Nephron (organoid): ENCODE results near the gene EFR3B.

Source experiments
- H3K27ac Mint-ChIP-seq, 3 experiments: 2 replicates each; pipeline ENCODE4 v1.8.0; 2020; ENCODE audit warnings: mixed read lengths in 3 of 3, mild to moderate bottlenecking in 2 of 3, moderate library complexity in 1 of 3
- H3K27me3 Mint-ChIP-seq: 2 replicates; pipeline ENCODE4 v1.8.0; 2021; ENCODE audit warnings: low read depth, mild to moderate bottlenecking, moderate library complexity, mixed read lengths
- H3K36me3 Mint-ChIP-seq: 2 replicates; pipeline ENCODE4 v1.8.0; 2020; ENCODE audit warnings: low read depth, mixed read lengths
- H3K4me1 Mint-ChIP-seq: 2 replicates; pipeline ENCODE4 v1.8.0; 2020; ENCODE audit warnings: mixed read lengths
- H3K4me3 Mint-ChIP-seq, 3 experiments: 2 replicates each; pipeline ENCODE4 v1.8.0; 2020; ENCODE audit warnings: mild to moderate bottlenecking in 3 of 3, mixed read lengths in 3 of 3, moderate library complexity in 2 of 3
- H3K9me3 Mint-ChIP-seq: 2 replicates; pipeline ENCODE4 v1.8.0; 2020; ENCODE audit warnings: mixed read lengths
- CTCF ChIP-seq, 3 experiments: fragments of 200-600 bp; sonication (generic); IDR thresholded peaks; one replicate each; pipeline ENCODE4 v1.5.0; 2021; ENCODE audit warnings: antibody characterized with exemption in 3 of 3; ENCODE audit not compliant: unreplicated experiment in 3 of 3

EFR3B gene

GRCh38 chr2:25184254-25184653 is 142.4 kb downstream of the EFR3B start:
- no peaks in the 10 kb centered on the region for H3K4me1 Mint-ChIP-seq
- H3K27me3 Mint-ChIP-seq = peaks cover 29% of the 10 kb centered on the region
- no peak overlapping the region for H3K4me3 Mint-ChIP-seq
- peaks cover 5% of the 10 kb centered on the region for H3K9me3 Mint-ChIP-seq
- no peaks in the 10 kb centered on the region for H3K36me3 Mint-ChIP-seq
- H3K27ac Mint-ChIP-seq = no peak overlapping the region
- no peak for TF ChIP-seq CTCF (IDR thresholded peaks at IDR 0.05; ENCODE audit: unreplicated experiment in 3 of 3)

- H3K9me3 Mint-ChIP-seq = no peaks in the 10 kb centered on the region
Observed at GRCh38 chr2:25187729-25188350, 146.0 kb downstream of the EFR3B start.

DNA sequence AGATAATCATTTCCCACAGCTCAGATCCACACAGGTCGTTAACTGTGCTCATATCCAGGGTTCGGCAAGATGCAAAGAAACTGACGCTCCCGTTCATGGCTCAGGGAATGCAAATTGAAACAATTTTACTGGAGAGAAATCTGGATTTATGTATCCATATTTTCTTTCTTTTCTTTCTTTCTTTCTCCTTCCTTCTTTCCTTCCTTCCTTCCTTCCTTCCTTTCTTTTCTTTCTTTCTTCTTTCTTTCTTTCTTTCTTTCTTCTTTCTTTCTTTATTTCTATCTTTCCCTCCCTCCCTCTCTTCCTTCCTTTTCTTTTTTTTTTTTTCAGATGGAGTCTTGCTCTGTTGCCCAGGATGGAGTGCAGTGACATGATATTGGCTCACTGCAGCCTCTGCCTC is 146.5 kb downstream of the EFR3B start:
- no peak overlapping the region for H3K27ac Mint-ChIP-seq
- no peak for TF ChIP-seq CTCF (IDR thresholded peaks at IDR 0.05; ENCODE audit: unreplicated experiment in 3 of 3)

More at GRCh38 chr2:25187729-25188350, 146.0 kb downstream of the EFR3B start:
- no peak for TF ChIP-seq CTCF (IDR thresholded peaks at IDR 0.05; ENCODE audit: unreplicated experiment in 3 of 3)
- Mint-ChIP-seq H3K27ac (no peak overlapping the region), H3K27me3 (peaks cover 32% of the 10 kb centered on the region), H3K4me1 (peaks cover 7% of the 10 kb centered on the region), H3K4me3 (no peak overlapping the region), H3K36me3 (no peaks in the 10 kb centered on the region)

GRCh38 chr2:25190536-25190935 is 148.7 kb downstream of the EFR3B start:
- Mint-ChIP-seq H3K9me3 (no peaks in the 10 kb centered on the region), H3K4me3 (no peak overlapping the region), H3K4me1 (peaks cover 7% of the 10 kb centered on the region), H3K27ac (no peak overlapping the region), H3K36me3 (no peaks in the 10 kb centered on the region), H3K27me3 (peaks cover 35% of the 10 kb centered on the region)
- no peak for TF ChIP-seq CTCF (IDR thresholded peaks at IDR 0.05; ENCODE audit: unreplicated experiment in 3 of 3)

More for the DNA sequence above, 146.5 kb downstream of the EFR3B start:
- no peak overlapping the region for H3K4me3 Mint-ChIP-seq
- no peaks in the 10 kb centered on the region for H3K9me3 Mint-ChIP-seq
- H3K4me1 Mint-ChIP-seq = peaks cover 7% of the 10 kb centered on the region
- H3K27me3 Mint-ChIP-seq = peaks cover 28% of the 10 kb centered on the region
- no peaks in the 10 kb centered on the region for H3K36me3 Mint-ChIP-seq

DNA sequence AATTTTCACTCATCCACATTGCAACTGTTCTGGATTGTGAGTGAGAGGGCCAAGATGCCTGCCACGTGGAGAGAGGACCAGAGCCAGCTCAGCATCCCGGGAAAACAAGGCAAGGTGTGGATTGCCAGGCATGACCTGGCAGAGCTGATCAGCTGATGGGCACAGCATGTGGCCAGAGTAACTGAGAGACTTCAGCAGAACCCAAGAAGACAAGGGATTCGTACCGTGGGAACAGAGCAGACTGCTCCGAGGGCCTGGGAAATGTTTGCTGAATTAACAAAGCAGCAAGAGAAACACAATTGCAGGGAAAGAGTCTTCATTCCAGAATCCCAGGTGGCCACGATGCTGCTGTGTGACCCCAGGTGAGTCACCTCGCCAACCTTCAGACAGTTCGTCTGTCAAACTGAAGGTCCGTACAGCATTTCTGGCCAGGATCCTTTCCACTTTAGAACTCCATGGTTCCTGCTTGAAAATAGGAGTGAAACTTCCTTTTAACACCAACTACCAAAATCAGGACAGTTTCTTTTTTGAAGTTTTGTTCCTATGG is 152.8 kb downstream of the EFR3B start:
- Mint-ChIP-seq H3K4me3 (no peak overlapping the region), H3K4me1 (peaks cover 33% of the 10 kb centered on the region), H3K27me3 (peaks cover 41% of the 10 kb centered on the region), H3K36me3 (no peaks in the 10 kb centered on the region), H3K9me3 (no peaks in the 10 kb centered on the region), H3K27ac (no peak overlapping the region)
- no peak for TF ChIP-seq CTCF (IDR thresholded peaks at IDR 0.05; ENCODE audit: unreplicated experiment in 3 of 3)
